T-helper 1 cell (primary cell): Measurements from ENCODE around the gene UPK3A.

ENCODE experiments used
- DNase-seq, 5 donors: peaks; one replicate each; pipeline ENCODE4 v3.0.0-alpha.2; 2012 to 2020
- total RNA-seq, 4 donors: gene quantifications; one replicate each; lab custom pipeline; 2026; lab: John Stamatoyannopoulos, UW

The UPK3A gene
- total RNA-seq, result 0 reads per million in 4 donors

GRCh38 chr22:45284705-45285262 is at the start of gene UPK3A:
Gene UPK3A, plus strand, starts transcription at chr22:45284949. Its CDS starts 65 bp downstream, at chr22:45285014.
- DNase-seq, result peak in 4 of 5 donors; percentile 20 to 60 (median 40)

GRCh38 chr22:45235101-45235777 is 49.5 kb upstream of the UPK3A start:
- DNase-seq, result peak in 1 of 5 donors; percentile 39

GRCh38 chr22:45235851-45236342 is 48.9 kb upstream of the UPK3A start:
- DNase-seq, result no peak

- no peak for DNase-seq
These were observed 47.4 kb upstream of the UPK3A start for GRCh38 chr22:45237065-45237990.

GRCh38 chr22:45238076-45238956 is 46.4 kb upstream of the UPK3A start:
- DNase-seq, result no peak

GRCh38 chr22:45238957-45239680 is 45.6 kb upstream of the UPK3A start:
- DNase-seq, result no peak

- DNase-seq, result no peak
These were observed 45.1 kb upstream of the UPK3A start for GRCh38 chr22:45239681-45240051.

GRCh38 chr22:45240104-45240809 is 44.5 kb upstream of the UPK3A start:
- peak in 3 of 5 donors; percentile 15 to 38 (median 18) for DNase-seq

GRCh38 chr22:45240810-45241631 is 43.7 kb upstream of the UPK3A start, which contains the start of gene KIAA0930:
Gene KIAA0930, minus strand, starts transcription at chr22:45240894. Its CDS starts 191 bp downstream, at chr22:45240703.
- DNase-seq, result peak; percentile 67 to 80 (median 78)

- DNase-seq, result no peak
These were observed 42.0 kb upstream of the UPK3A start for GRCh38 chr22:45242778-45243191.

- no peak for DNase-seq
These were observed 39.8 kb upstream of the UPK3A start for GRCh38 chr22:45244916-45245315.

- no peak for DNase-seq
These were observed 38.4 kb upstream of the UPK3A start for GRCh38 chr22:45246060-45246985.

- DNase-seq, result no peak
These were observed 35.8 kb upstream of the UPK3A start for GRCh38 chr22:45248832-45249561.

GRCh38 chr22:45251825-45252224 is 32.9 kb upstream of the UPK3A start:
- DNase-seq, result no peak

GRCh38 chr22:45253039-45253641 is 31.6 kb upstream of the UPK3A start:
- DNase-seq, result no peak

GRCh38 chr22:45254388-45254787 is 30.4 kb upstream of the UPK3A start:
- no peak for DNase-seq

GRCh38 chr22:45254789-45255278 is 29.9 kb upstream of the UPK3A start:
- DNase-seq, result peak in 1 of 5 donors; percentile 56
